ENCODE data around the gene SGIP1. TPM values are rescaled to one million over a fixed set of nuclear protein-coding genes. Genes with fewer than 3 reads are reported as not detected.

The SGIP1 gene
- total RNA-seq, 2 experiments from 2014 or later: not detected

DNA sequence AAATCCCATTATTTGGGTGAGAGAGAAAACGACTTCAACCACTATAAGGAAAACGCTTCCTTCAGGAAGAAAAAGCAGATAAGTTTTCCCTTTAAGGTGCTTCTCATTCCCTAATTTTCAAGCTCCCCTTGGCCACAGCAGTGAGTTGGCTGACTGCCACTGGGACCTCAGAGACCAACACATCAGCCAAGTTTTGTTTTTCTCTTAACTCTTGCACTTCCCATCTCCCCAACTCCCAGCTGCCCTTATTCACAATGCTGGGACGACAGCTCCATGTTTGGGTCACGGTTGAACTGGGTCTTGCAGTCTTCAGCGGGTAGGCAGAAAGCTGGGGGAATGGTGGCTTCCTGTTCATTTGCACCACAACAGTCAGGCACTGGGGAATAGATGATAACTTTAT lies 18.9 kb downstream of the SGIP1 start:
- Mint-ChIP-seq H3K27me3 (peaks cover 31% of the 10 kb centered on the region), H3K9me3 (ENCODE audit: low read depth) (no peaks in the 10 kb centered on the region), H3K4me3 (no peak overlapping the region), H3K27ac (no peak overlapping the region), H3K36me3 (no peaks in the 10 kb centered on the region), H3K4me1 (no peaks in the 10 kb centered on the region)
- CTCF ChIA-PET: no interaction called here
- DNase-seq: no peak
- ATAC-seq: no peak

DNA sequence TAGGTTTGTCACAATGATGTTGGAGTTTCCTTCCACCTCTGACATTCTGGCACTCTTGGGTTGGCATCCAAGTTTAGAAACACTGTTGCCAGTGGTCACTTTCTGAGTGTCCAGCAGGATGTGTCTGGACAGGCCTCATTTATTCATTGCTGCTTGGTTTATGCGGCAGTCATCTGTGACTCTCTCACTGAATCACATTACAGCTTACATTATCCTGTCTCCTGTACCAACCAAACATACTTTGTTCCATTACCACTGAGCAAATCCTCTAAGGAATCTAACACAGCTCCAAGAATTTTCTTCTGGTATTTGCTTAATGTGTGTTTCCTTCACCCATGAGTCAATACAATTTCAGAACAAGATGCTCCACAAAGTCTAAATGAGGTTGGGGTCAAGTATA lies 19.9 kb downstream of the SGIP1 start:
- DNase-seq (no peak), ATAC-seq (no peak)
- no peaks in the 10 kb centered on the region for H3K36me3 Mint-ChIP-seq
- no peak overlapping the region for H3K27ac Mint-ChIP-seq
- H3K4me3 Mint-ChIP-seq: no peak overlapping the region
- H3K4me1 Mint-ChIP-seq: no peaks in the 10 kb centered on the region
- no peaks in the 10 kb centered on the region for H3K9me3 Mint-ChIP-seq (ENCODE audit: low read depth)
- CTCF ChIA-PET: no interaction called here
- peaks cover 31% of the 10 kb centered on the region for H3K27me3 Mint-ChIP-seq

DNA sequence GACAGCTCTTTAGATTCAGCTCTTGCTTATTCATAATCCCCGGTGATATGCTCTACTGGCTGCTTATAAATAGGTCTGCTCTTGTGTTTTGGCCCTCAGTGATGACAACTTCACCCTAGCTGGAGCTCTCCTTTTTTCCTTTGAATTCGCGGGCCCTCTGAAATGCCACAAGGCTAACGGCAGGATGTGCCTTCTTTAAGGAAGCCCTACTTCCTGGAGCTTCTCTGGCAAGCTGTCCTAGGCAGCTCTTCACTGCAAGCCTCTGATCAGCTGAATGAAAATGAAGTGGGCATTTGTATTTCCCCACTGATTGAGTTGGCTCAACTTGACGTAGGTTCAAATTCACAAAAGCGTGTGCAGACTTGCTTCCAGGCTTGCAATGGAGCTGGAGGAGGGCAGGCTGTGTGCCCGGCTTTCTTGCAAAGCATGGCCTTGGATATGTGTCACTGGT lies 22.2 kb downstream of the SGIP1 start:
- no peak for ATAC-seq
- H3K27me3 Mint-ChIP-seq: peaks cover 35% of the 10 kb centered on the region
- no peaks in the 10 kb centered on the region for H3K4me1 Mint-ChIP-seq
- H3K36me3 Mint-ChIP-seq: no peaks in the 10 kb centered on the region
- no peak overlapping the region for H3K27ac Mint-ChIP-seq
- CTCF ChIA-PET: interaction anchor here (1.2 kb wide), 1 partner anchor 12 kb away, joined by 3 read pairs; no protein-coding TSS in a partner anchor
- DNase-seq: no peak
- H3K4me3 Mint-ChIP-seq: no peak overlapping the region
- H3K9me3 Mint-ChIP-seq (ENCODE audit: low read depth): no peaks in the 10 kb centered on the region

DNA sequence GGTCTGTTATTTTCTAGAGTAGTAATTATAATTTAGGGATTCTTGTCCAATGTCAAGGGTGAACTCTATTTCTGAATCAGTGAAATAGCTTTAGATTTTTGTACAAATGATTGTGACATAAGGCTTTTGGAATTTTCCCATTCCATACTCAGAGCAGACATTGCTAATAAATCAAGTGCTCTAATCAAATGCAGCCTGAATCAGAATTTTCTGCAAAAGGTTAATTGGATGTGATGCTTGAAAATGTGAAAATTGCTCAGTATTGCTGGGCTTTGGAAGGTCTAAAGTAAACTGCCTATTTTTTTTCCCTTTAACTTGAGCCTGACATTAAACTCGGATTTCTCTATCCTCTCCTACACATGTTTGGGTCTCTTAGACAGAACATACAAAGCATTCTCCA lies 23.2 kb downstream of the SGIP1 start:
- CTCF ChIA-PET: no interaction called here
- peaks cover 33% of the 10 kb centered on the region for H3K27me3 Mint-ChIP-seq
- no peak for DNase-seq
- H3K9me3 Mint-ChIP-seq (ENCODE audit: low read depth): no peaks in the 10 kb centered on the region
- no peak overlapping the region for H3K27ac Mint-ChIP-seq
- H3K4me3 Mint-ChIP-seq: no peak overlapping the region
- H3K4me1 Mint-ChIP-seq: no peaks in the 10 kb centered on the region
- no peaks in the 10 kb centered on the region for H3K36me3 Mint-ChIP-seq
- no peak for ATAC-seq

DNA sequence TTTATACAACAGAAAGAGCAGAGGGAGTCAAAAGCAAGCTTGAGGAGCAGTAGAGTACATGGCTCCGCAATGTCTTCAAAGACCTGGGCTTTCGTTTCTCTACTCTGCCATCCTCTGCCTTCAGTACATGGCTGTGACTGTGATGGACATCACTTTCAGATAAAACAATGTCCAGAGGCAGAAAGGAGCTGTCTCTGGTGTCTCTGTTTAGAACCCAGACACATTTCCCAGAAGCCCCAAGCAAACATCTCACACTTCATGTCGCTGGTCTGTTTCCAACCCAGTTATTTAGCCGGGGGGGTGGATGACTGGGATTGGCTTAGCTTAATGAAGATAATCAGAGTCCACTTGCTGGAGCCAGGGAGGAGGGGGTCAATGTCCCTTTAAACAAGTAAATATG lies 25.6 kb downstream of the SGIP1 start:
- H3K4me3 Mint-ChIP-seq: no peak overlapping the region
- no peaks in the 10 kb centered on the region for H3K9me3 Mint-ChIP-seq (ENCODE audit: low read depth)
- no peak overlapping the region for H3K27ac Mint-ChIP-seq
- no peaks in the 10 kb centered on the region for H3K4me1 Mint-ChIP-seq
- DNase-seq (no peak), ATAC-seq (no peak)
- no peaks in the 10 kb centered on the region for H3K36me3 Mint-ChIP-seq
- H3K27me3 Mint-ChIP-seq: peaks cover 27% of the 10 kb centered on the region
- CTCF ChIA-PET: no interaction called here

DNA sequence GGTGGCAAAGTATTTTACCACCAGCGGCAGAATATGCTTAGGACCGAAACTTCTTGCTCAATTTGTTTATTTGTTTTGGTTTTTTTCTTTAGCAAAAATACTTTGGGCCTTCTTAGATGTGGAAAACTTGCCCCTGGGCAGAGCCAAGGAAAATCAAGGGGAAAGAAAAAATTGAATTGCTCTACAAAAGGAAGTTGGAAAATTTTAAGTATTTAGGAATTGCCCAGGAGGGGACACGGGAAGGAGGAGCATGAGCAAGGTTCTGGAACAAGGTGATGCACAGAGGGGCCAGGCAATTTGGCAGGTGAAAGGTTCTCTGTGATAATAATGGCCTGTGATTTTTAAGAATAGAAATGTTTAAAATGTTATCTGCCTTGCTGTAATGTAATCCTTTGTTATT lies 28.6 kb downstream of the SGIP1 start:
- no peak overlapping the region for H3K4me3 Mint-ChIP-seq
- no peak for ATAC-seq
- no peaks in the 10 kb centered on the region for H3K9me3 Mint-ChIP-seq (ENCODE audit: low read depth)
- H3K4me1 Mint-ChIP-seq: no peaks in the 10 kb centered on the region
- no peak for DNase-seq
- CTCF ChIA-PET: no interaction called here
- no peak overlapping the region for H3K27ac Mint-ChIP-seq
- H3K36me3 Mint-ChIP-seq: no peaks in the 10 kb centered on the region
- H3K27me3 Mint-ChIP-seq: peaks cover 15% of the 10 kb centered on the region

DNA sequence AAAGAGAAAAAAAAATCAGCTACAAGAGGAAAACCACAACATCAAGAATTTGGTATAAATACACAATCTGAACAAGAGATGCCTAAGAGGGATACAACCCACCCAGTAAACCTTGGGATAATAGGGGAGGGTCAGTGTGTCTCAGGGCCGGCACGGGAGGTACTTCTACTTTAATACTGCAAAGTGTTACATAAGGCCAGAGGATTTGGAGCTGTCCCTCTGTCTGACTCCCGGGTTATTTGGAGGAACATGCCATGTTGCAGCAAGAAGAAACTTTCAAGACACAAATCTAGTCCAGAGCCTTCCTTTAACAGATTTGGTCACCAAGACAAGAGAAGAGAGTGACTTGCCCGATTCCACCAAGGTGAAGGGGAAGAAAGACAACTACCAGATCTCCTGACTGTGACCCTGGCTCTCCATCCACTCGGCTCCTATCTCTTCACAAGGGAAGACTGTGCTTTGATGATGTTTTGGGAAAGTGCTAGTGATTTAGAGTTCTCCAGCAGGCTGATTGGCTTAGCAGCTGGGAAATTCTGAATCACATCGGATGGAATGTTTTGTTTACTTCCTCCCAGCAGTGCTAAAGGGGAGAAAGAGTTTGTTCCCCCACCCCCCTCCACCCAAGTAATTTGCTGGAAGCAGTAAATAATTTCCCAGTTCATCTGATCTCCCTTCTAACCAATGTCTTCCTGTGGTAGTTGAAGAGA lies 29.3 kb downstream of the SGIP1 start:
- H3K27me3 Mint-ChIP-seq: peaks cover 16% of the 10 kb centered on the region
- no peaks in the 10 kb centered on the region for H3K36me3 Mint-ChIP-seq
- no peak overlapping the region for H3K27ac Mint-ChIP-seq
- H3K4me1 Mint-ChIP-seq: no peaks in the 10 kb centered on the region
- CTCF ChIA-PET: no interaction called here
- no peaks in the 10 kb centered on the region for H3K9me3 Mint-ChIP-seq (ENCODE audit: low read depth)
- ATAC-seq: no peak
- H3K4me3 Mint-ChIP-seq: no peak overlapping the region
- DNase-seq: no peak

DNA sequence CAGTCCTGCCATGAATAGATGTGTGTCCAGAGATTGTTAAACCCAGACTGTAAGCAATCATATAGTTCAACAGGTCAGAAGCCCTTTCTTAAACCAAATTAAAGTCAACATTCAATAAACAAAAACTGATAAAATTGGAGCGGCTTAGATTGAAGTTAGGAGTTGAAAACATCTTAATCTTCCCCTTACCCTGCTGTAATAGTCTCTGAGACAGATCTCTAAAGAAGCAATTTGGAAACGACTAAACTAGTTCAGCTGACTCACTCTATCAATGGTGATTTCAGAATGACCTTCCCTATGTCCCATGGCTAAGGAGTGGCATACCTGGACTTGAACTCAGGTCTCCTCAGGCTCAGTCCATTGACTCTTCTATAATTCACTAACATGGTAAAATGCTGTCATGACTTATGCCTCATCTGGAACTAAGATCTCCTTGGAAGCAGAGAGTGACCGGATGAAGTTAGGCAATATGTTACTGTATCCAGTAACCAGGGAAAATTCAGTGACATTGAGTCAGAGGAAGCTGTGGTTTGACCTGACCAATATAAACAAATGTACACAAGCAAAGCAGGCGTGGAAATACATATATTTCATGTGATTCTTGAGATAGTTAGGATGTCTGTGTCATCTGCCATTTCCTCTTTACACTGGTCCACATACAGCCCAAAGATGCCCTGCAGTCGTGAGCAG lies 30.1 kb downstream of the SGIP1 start:
- no peaks in the 10 kb centered on the region for H3K36me3 Mint-ChIP-seq
- no peaks in the 10 kb centered on the region for H3K4me1 Mint-ChIP-seq
- H3K4me3 Mint-ChIP-seq: no peak overlapping the region
- H3K27me3 Mint-ChIP-seq: peaks cover 17% of the 10 kb centered on the region
- CTCF ChIA-PET: no interaction called here
- no peaks in the 10 kb centered on the region for H3K9me3 Mint-ChIP-seq (ENCODE audit: low read depth)
- DNase-seq: no peak
- no peak overlapping the region for H3K27ac Mint-ChIP-seq
- no peak for ATAC-seq

DNA sequence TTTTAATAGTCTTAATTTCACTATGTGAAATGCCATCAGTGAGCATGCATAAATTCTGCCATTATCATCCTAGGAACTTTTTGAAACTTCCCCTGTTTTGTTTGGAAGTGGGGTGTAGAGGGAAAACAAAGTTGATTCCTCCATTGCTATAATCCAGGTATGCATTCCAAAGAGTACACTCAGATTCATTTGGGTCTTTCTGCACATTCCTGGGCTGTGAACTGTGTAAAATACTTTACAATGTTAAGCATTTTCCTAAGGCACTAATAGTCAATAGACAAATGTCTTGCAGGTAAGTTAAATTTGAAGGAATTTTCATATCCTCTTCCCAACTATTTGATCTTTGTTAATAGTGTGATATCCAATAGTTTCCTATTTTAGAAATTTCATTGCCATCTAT lies 36.2 kb downstream of the SGIP1 start:
- ATAC-seq: no peak
- H3K27ac Mint-ChIP-seq: no peak overlapping the region
- H3K4me1 Mint-ChIP-seq: no peaks in the 10 kb centered on the region

DNA sequence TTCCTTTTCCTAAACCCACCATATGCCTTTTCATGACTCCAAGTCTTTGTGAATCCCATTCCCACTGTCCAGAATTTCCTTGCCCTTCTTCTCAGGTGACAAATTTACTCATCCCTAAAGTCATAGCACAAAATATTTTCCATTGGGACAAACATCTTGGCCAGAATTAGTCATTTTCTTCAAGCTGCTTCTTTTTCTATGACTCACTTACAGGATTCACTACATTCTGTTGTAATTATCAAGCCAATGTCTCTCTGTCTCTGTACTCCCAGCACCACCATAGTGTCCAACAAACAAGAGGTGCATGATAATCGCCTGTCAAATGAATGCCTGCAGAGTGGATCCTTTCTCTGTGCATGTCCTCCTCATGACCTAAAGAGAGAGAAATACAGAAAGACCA lies 37.8 kb downstream of the SGIP1 start:
- Mint-ChIP-seq H3K4me1 (no peaks in the 10 kb centered on the region), H3K36me3 (no peaks in the 10 kb centered on the region), H3K4me3 (no peak overlapping the region), H3K27ac (no peak overlapping the region), H3K9me3 (ENCODE audit: low read depth) (no peaks in the 10 kb centered on the region), H3K27me3 (peaks cover 15% of the 10 kb centered on the region)
- CTCF ChIA-PET: interaction anchor here (1.1 kb wide), 1 partner anchor 329 kb away, joined by 3 read pairs; no protein-coding TSS in a partner anchor
- ATAC-seq (no peak), DNase-seq (no peak)

More for the DNA sequence above, 36.2 kb downstream of the SGIP1 start:
- CTCF ChIA-PET: no interaction called here
- no peak for DNase-seq
- Mint-ChIP-seq H3K27me3 (peaks cover 15% of the 10 kb centered on the region), H3K9me3 (ENCODE audit: low read depth) (no peaks in the 10 kb centered on the region), H3K4me3 (no peak overlapping the region), H3K36me3 (no peaks in the 10 kb centered on the region)

DNA sequence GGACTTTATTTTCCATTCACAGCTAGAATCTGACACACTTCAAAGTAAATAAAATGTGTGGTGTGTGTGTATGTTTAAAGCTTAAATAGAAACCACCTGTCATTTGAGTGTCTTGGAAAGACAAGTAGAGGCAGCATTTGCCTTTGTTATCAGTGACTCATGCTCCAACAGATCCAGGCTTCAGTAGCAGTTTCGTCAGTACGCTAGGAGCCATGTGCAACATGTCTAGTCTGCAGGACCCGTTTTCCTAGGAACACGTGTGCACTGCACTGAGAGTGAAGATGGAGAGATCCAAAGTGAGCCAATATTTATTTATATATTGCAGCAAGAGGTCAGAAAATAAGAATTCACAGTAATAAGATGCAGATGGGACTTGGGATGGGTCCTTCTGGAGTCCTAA lies 41.8 kb downstream of the SGIP1 start:
- CTCF ChIA-PET: no interaction called here
- H3K4me1 Mint-ChIP-seq: no peaks in the 10 kb centered on the region
- DNase-seq (no peak), ATAC-seq (no peak)
- no peak overlapping the region for H3K4me3 Mint-ChIP-seq
- H3K27me3 Mint-ChIP-seq: peaks cover 26% of the 10 kb centered on the region
- no peaks in the 10 kb centered on the region for H3K36me3 Mint-ChIP-seq
- no peak overlapping the region for H3K27ac Mint-ChIP-seq
- no peaks in the 10 kb centered on the region for H3K9me3 Mint-ChIP-seq (ENCODE audit: low read depth)

DNA sequence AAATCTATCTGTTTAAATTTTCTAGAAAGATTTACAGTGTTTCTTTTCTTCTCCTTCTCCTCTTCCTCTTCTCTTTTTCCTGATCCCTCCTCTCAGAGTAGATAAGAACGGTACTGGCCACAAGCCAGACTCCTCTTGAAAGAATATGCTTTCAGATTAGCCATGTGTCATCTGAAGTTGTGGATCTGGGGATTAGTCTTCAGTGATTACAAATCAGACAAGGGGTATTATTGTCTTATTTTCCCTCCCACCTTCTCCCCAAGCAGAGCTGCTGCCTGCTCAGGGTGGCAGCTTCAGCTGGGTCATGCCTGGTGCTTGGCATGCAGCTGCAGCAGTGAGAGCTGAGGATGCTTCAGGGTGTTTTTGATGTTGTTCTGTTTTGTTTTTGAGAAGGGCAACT lies 42.7 kb downstream of the SGIP1 start:
- H3K27me3 Mint-ChIP-seq: peaks cover 22% of the 10 kb centered on the region
- ATAC-seq: no peak

DNA sequence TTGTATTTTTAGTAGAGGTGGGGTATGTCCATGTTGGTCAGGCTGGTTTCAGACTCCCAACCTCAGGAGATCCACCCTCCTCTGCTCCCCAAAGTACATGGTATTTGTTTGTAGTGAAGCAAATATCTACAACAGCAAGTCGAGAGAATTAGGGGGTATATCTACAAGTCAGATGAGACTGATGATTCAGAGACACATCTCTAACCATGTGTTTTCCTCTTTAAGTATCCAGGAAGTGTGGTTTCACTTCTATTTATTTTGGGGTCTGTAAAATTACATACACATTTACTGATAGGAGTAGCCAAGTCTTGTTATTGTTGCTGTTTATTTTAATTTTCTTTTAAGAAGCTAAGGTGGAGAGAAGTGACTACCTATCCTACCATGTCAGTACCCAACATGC lies 44.9 kb downstream of the SGIP1 start:
- H3K27ac Mint-ChIP-seq: no peak overlapping the region
- H3K4me1 Mint-ChIP-seq: no peaks in the 10 kb centered on the region
- H3K27me3 Mint-ChIP-seq: peaks cover 27% of the 10 kb centered on the region
- H3K36me3 Mint-ChIP-seq: no peaks in the 10 kb centered on the region
- ATAC-seq (no peak), DNase-seq (no peak)
- no peaks in the 10 kb centered on the region for H3K9me3 Mint-ChIP-seq (ENCODE audit: low read depth)
- CTCF ChIA-PET: no interaction called here
- H3K4me3 Mint-ChIP-seq: no peak overlapping the region

More for the DNA sequence above, 42.7 kb downstream of the SGIP1 start:
- Mint-ChIP-seq H3K27ac (no peak overlapping the region), H3K9me3 (ENCODE audit: low read depth) (no peaks in the 10 kb centered on the region), H3K4me3 (no peak overlapping the region), H3K4me1 (no peaks in the 10 kb centered on the region), H3K36me3 (no peaks in the 10 kb centered on the region)
- CTCF ChIA-PET: no interaction called here
- DNase-seq: no peak

DNA sequence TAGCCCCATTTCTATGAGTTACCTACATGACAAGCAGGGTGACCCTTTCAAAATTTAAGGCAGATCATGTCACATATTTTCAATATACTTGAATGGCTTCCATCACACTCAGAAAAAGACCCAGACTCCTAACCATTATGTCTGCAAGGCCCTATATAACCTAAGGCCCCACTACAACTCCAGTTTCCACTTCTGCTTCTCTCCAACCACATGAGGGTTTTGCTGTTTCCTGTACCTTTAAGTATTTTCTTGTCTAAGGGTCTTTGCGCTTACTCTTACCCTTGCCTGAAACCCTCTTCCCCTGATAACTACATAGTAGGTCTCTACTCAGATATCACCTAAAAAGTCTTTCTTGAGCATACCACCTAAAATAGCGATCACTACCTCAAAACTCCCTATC lies 46.1 kb downstream of the SGIP1 start:
- no peak for ATAC-seq
- no peaks in the 10 kb centered on the region for H3K9me3 Mint-ChIP-seq (ENCODE audit: low read depth)
- no peak overlapping the region for H3K27ac Mint-ChIP-seq

More for the DNA sequence above, 46.1 kb downstream of the SGIP1 start:
- CTCF ChIA-PET: no interaction called here
- H3K4me1 Mint-ChIP-seq: no peaks in the 10 kb centered on the region
- no peak overlapping the region for H3K4me3 Mint-ChIP-seq
- no peaks in the 10 kb centered on the region for H3K36me3 Mint-ChIP-seq
- DNase-seq: no peak
- peaks cover 27% of the 10 kb centered on the region for H3K27me3 Mint-ChIP-seq

Data from activated CD8-positive, alpha-beta memory T cell treated with anti-CD3 and anti-CD28 coated beads, Interleukin-2, amount 10 ng/mL, durations not matched to agents 7 days and 5 days (primary cell).